HepG2 (cell line): ENCODE data around the gene PNPLA2. TPM values are rescaled to one million over a fixed set of nuclear protein-coding genes. Genes with fewer than 3 reads are reported as not detected.

Source experiments
- ATAD3A ChIP-seq: sonication (generic); formaldehyde crosslinking; IDR thresholded peaks from 2 replicates; pipeline ENCODE4 v1.4.0; 2020; ENCODE audit warnings: missing genetic modification reagents
- ESRRA ChIP-seq: sonication (generic); formaldehyde crosslinking; IDR thresholded peaks from 2 replicates; pipeline ENCODE4 v1.5.1; 2020; ENCODE audit warnings: mild to moderate bottlenecking, low read depth, missing genetic modification reagents
- FIP1L1 ChIP-seq: fragments of 200-400 bp; formaldehyde crosslinking; IDR thresholded peaks from 2 replicates; pipeline ENCODE4 v1.6.1; 2018; ENCODE audit warnings: low read depth, mild to moderate bottlenecking, low read length, moderate library complexity, borderline replicate concordance; ENCODE audit not compliant: insufficient read depth
- KDM5A ChIP-seq: fragments of 200-600 bp; sonication (generic); IDR thresholded peaks from 2 replicates; pipeline ENCODE4 v1.7.0; 2018; ENCODE audit warnings: antibody characterized with exemption, mild to moderate bottlenecking, low read length, borderline replicate concordance
- NFKB2 ChIP-seq: sonication (generic); formaldehyde crosslinking; IDR thresholded peaks from 2 replicates; pipeline ENCODE4 v1.4.0; 2020; ENCODE audit warnings: missing genetic modification reagents, borderline replicate concordance
- RBM39 ChIP-seq: fragments of 200-400 bp; formaldehyde crosslinking; IDR thresholded peaks from one replicate; pipeline ENCODE4 v1.6.1; 2018; ENCODE audit warnings: antibody characterized with exemption, mild to moderate bottlenecking, low read depth, low read length; ENCODE audit not compliant: poor library complexity, severe bottlenecking
- SMAD1 ChIP-seq: sonication (generic); formaldehyde crosslinking; IDR thresholded peaks from 2 replicates; pipeline ENCODE4 v1.4.0; 2020; ENCODE audit warnings: missing genetic modification reagents, low read depth, mild to moderate bottlenecking, borderline replicate concordance
- SNAI1 ChIP-seq: sonication (generic); formaldehyde crosslinking; IDR thresholded peaks from 2 replicates; pipeline ENCODE4 v1.5.0; 2020; ENCODE audit warnings: mild to moderate bottlenecking, missing genetic modification reagents, borderline replicate concordance
- TCF7L2 ChIP-seq: IDR thresholded peaks from 2 replicates; pipeline ENCODE4 v1.6.1; 2011; ENCODE audit warnings: mild to moderate bottlenecking, low read depth, low read length, moderate library complexity
- ZBTB7A ChIP-seq: sonication (generic); formaldehyde crosslinking; IDR thresholded peaks from 2 replicates; pipeline ENCODE4 v1.8.0; 2022; ENCODE audit warnings: mild to moderate bottlenecking, missing genetic modification reagents
- ZMYM4 ChIP-seq: sonication (generic); formaldehyde crosslinking; IDR thresholded peaks from 2 replicates; pipeline ENCODE4 v1.8.1; 2023; ENCODE audit warnings: mild to moderate bottlenecking, missing genetic modification reagents
- ZNF329 ChIP-seq: sonication (generic); formaldehyde crosslinking; IDR thresholded peaks from 2 replicates; pipeline ENCODE4 v1.9.0; 2021; ENCODE audit warnings: low read depth, mild to moderate bottlenecking, missing genetic modification reagents
- ZNF33A ChIP-seq: sonication (generic); formaldehyde crosslinking; IDR thresholded peaks from 2 replicates; pipeline ENCODE4 v1.5.1; 2020; ENCODE audit warnings: missing genetic modification reagents, mild to moderate bottlenecking, moderate library complexity, borderline replicate concordance
- ZNF496 ChIP-seq: sonication (generic); formaldehyde crosslinking; IDR thresholded peaks from 2 replicates; pipeline ENCODE4 v1.8.1; 2023; ENCODE audit warnings: mild to moderate bottlenecking, moderate library complexity, missing genetic modification reagents; ENCODE audit not compliant: insufficient replicate concordance
- ZNF563 ChIP-seq: sonication (generic); formaldehyde crosslinking; IDR thresholded peaks from 2 replicates; pipeline ENCODE4 v1.8.0; 2022; ENCODE audit warnings: mild to moderate bottlenecking, moderate library complexity, missing genetic modification reagents
- ZNF660 ChIP-seq: sonication (generic); formaldehyde crosslinking; IDR thresholded peaks from 2 replicates; pipeline ENCODE4 v1.5.1; 2020; ENCODE audit warnings: mild to moderate bottlenecking, low read depth, missing genetic modification reagents, borderline replicate concordance
- ZNF780A ChIP-seq: sonication (generic); formaldehyde crosslinking; IDR thresholded peaks from 2 replicates; pipeline ENCODE4 v1.8.0; 2022; ENCODE audit warnings: mild to moderate bottlenecking, missing genetic modification reagents, moderate library complexity
- ZNF879 ChIP-seq: sonication (generic); formaldehyde crosslinking; IDR thresholded peaks from 2 replicates; pipeline ENCODE4 v1.8.1; 2023; ENCODE audit warnings: missing genetic modification reagents
- polyA plus RNA-seq, 8 experiments: library from polyadenylated mRNA; depleted of rRNA in 3 of 8; stranded (reverse) in 7 of 8; unstranded in 1 of 8; fragments of >200 nt; fragmentation: Illumina TruSeq in 4 of 8; extraction: Trizol in 4 of 8; gene quantifications; 2 replicates each; pipeline versions ENCODE4 v1.2.1 to v1.2.3, GENCODE V29; 2011 to 2016; ENCODE audit warnings: low read depth in 4 of 8, missing spikeins in 1 of 8, mixed read lengths in 1 of 8; ENCODE audit not compliant: insufficient read depth in 1 of 8
- total RNA-seq, 5 experiments: library from RNA; depleted of rRNA; stranded (reverse); fragments of >200 nt; fragmentation: Illumina TruSeq; extraction: Trizol; gene quantifications; 2 replicates each; pipeline ENCODE4 v1.2.3, GENCODE V29; 2016; ENCODE audit warnings: low read depth in 1 of 5
- TF ChIP-seq, protein P1 (sequence below): sonication (generic); formaldehyde crosslinking; IDR thresholded peaks from 2 replicates; pipeline ENCODE4 v1.8.0; 2022; ENCODE audit warnings: missing genetic modification reagents, mild to moderate bottlenecking, borderline replicate concordance
- TF ChIP-seq, protein P2 (sequence below): sonication (generic); formaldehyde crosslinking; IDR thresholded peaks from 2 replicates; pipeline ENCODE4 v1.5.1; 2020; ENCODE audit warnings: missing genetic modification reagents, mild to moderate bottlenecking, borderline replicate concordance
- TF ChIP-seq, protein P3 (sequence below): IDR thresholded peaks from 2 replicates; pipeline ENCODE4 v1.6.1; 2018; ENCODE audit warnings: missing genetic modification reagents
- TF ChIP-seq, protein P4 (sequence below): sonication (generic); formaldehyde crosslinking; IDR thresholded peaks from 2 replicates; pipeline ENCODE4 v1.5.1; 2020; ENCODE audit warnings: missing genetic modification reagents, mild to moderate bottlenecking, borderline replicate concordance
- TF ChIP-seq, protein P5 (sequence below): sonication (generic); formaldehyde crosslinking; IDR thresholded peaks from 2 replicates; pipeline ENCODE4 v1.4.0; 2020; ENCODE audit warnings: mild to moderate bottlenecking, missing genetic modification reagents

The PNPLA2 gene
- total and polyA plus RNA-seq, 2 of the 13 experiments (the other 11 are each of a cell fraction or from before 2014, with no cell fraction given), result 10.5 to 43.2 TPM

DNA sequence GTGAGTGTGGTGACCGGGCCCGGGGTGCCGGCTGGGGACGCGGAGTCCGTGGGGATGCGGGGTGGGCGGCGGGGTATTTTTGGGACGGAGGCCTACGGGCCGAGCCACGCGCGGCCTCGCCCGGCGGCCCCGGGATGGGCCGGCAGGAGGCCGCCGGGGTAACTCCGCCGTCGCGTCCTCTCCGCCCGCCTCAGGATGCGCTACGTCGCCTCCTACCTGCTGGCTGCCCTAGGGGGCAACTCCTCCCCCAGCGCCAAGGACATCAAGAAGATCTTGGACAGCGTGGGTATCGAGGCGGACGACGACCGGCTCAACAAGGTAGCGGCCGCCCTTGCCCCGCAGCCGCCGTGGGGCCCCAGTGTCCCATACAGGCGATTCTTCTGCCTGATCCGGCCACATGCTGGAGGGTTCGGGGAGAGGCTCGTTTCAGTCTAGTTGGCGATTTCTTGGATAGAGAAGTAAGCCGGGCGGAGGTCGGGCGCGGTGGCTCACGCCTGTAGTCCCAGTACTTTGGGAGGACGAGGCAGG, 8.6 kb upstream of the PNPLA2 start (continued):
- TF ChIP-seq ZNF329 (CRISPR knock-in tag) (0 out of 2 replicates have a peak, but pooled peaks have one; percentile 6), ZNF563 (no peak), NFKB2 (0 out of 2 replicates have a peak, but pooled peaks have one; percentile 8), SNAI1 (CRISPR knock-in tag) (no peak), TCF7L2 (no peak), ATAD3A (no peak), ZMYM4 (CRISPR knock-in tag) (peak; percentile 31; the same call in 1 of the 2 replicates), FIP1L1 (no peak), ZNF33A (CRISPR knock-in tag) (no peak), ZBTB7A (peak; percentile 58; the same call in 1 of the 2 replicates), ZNF879 (no peak), ZNF780A (0 out of 2 replicates have a peak, but pooled peaks have one; percentile 8), ZNF660 (no peak), RBM39 (peak; percentile 34), KDM5A (peak; percentile 40), SMAD1 (CRISPR knock-in tag) (0 out of 2 replicates have a peak, but pooled peaks have one; percentile 0), ZNF496 (CRISPR knock-in tag) (no peak), ESRRA (CRISPR knock-in tag) (0 out of 2 replicates have a peak, but pooled peaks have one; percentile 9)
- TF ChIP-seq, protein P1, sequence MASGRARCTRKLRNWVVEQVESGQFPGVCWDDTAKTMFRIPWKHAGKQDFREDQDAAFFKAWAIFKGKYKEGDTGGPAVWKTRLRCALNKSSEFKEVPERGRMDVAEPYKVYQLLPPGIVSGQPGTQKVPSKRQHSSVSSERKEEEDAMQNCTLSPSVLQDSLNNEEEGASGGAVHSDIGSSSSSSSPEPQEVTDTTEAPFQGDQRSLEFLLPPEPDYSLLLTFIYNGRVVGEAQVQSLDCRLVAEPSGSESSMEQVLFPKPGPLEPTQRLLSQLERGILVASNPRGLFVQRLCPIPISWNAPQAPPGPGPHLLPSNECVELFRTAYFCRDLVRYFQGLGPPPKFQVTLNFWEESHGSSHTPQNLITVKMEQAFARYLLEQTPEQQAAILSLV (CRISPR knock-in tag), result peak; percentile 66; the same call in 1 of the 2 replicates
- TF ChIP-seq, protein P2, sequence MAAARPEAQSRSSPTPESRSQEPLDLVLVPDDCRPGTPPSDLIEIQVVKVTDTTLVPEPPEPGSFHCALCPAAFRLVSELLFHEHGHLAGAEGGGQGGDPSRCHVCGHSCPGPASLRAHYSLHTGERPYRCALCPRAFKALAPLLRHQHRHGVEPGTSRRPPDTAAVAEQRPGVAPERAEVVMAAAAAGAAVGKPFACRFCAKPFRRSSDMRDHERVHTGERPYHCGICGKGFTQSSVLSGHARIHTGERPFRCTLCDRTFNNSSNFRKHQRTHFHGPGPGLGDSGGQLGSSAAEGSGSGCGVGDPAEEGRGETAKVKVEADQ (CRISPR knock-in tag), result no peak
- TF ChIP-seq, protein P3, sequence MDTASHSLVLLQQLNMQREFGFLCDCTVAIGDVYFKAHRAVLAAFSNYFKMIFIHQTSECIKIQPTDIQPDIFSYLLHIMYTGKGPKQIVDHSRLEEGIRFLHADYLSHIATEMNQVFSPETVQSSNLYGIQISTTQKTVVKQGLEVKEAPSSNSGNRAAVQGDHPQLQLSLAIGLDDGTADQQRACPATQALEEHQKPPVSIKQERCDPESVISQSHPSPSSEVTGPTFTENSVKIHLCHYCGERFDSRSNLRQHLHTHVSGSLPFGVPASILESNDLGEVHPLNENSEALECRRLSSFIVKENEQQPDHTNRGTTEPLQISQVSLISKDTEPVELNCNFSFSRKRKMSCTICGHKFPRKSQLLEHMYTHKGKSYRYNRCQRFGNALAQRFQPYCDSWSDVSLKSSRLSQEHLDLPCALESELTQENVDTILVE, result no peak
- TF ChIP-seq, protein P4, sequence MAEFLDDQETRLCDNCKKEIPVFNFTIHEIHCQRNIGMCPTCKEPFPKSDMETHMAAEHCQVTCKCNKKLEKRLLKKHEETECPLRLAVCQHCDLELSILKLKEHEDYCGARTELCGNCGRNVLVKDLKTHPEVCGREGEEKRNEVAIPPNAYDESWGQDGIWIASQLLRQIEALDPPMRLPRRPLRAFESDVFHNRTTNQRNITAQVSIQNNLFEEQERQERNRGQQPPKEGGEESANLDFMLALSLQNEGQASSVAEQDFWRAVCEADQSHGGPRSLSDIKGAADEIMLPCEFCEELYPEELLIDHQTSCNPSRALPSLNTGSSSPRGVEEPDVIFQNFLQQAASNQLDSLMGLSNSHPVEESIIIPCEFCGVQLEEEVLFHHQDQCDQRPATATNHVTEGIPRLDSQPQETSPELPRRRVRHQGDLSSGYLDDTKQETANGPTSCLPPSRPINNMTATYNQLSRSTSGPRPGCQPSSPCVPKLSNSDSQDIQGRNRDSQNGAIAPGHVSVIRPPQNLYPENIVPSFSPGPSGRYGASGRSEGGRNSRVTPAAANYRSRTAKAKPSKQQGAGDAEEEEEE, result no peak
- TF ChIP-seq, protein P5, sequence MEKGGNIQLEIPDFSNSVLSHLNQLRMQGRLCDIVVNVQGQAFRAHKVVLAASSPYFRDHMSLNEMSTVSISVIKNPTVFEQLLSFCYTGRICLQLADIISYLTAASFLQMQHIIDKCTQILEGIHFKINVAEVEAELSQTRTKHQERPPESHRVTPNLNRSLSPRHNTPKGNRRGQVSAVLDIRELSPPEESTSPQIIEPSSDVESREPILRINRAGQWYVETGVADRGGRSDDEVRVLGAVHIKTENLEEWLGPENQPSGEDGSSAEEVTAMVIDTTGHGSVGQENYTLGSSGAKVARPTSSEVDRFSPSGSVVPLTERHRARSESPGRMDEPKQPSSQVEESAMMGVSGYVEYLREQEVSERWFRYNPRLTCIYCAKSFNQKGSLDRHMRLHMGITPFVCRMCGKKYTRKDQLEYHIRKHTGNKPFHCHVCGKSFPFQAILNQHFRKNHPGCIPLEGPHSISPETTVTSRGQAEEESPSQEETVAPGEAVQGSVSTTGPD, result no peak
